ENCODE data around the gene PARPBP.

Gene PARPBP

GRCh38 chr12:102171951-102172350 lies 52.0 kb downstream of the PARPBP start:
- Histone ChIP-seq H3K4me1 (ENCODE audit: insufficient read depth, low read length, severe bottlenecking) (no peaks in the 10 kb centered on the region), H3K27me3 (ENCODE audit: insufficient read depth, low read length) (no peaks in the 10 kb centered on the region), H3K4me3 (ENCODE audit: low read depth, low read length, poor library complexity, severe bottlenecking) (no peak overlapping the region), H3K9me3 (ENCODE audit: low read length) (no peaks in the 10 kb centered on the region), H3K36me3 (ENCODE audit: insufficient read depth, low read length) (peaks cover 6% of the 10 kb centered on the region; the same call in 1 of the 2 replicates), H4K20me1 (ENCODE audit: insufficient read depth, low read length) (no peaks in the 10 kb centered on the region), H3K9me2 (ENCODE audit: low read depth, low read length) (no peaks in the 10 kb centered on the region), H3K4me2 (ENCODE audit: low read length) (no peak overlapping the region), H3K27ac (ENCODE audit: low read depth, low read length, poor library complexity, severe bottlenecking) (no peak overlapping the region), H2AFZ (ENCODE audit: low read length) (no peak overlapping the region), H3K79me2 (ENCODE audit: insufficient read depth, low read length) (no peaks in the 10 kb centered on the region), H3K9ac (ENCODE audit: low read length) (no peak overlapping the region), H3F3A (ENCODE audit: insufficient read depth, low read length) (no peaks in the 10 kb centered on the region)
- TF ChIP-seq EZH2 (IDR thresholded peaks at IDR 0.05; ENCODE audit: borderline replicate concordance, low read length) (no peak), CTCF (IDR thresholded peaks at IDR 0.05; ENCODE audit: low read length) (no peak)

DNA sequence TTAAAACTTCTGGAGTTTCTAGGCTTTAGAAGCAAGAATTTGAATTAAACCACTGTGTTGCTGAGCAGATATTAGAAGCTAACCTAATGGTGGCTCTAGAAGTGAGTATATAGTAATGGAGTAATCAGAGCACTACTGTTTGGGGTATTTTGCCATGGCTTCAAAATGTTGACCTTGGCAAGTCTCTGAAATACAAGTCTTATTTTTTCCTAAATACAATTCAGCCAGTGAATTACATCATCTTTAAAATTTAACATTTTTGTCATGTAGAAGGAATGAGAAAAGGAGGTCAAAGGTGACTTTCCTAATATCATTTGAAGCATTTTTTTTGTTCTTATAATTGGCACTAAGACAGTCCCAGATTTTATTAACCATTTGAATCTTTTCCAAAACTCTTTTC lies 52.5 kb downstream of the PARPBP start:
- H3K27me3 ChIP-seq (ENCODE audit: insufficient read depth, low read length), result no peaks in the 10 kb centered on the region
- H3K27ac ChIP-seq (ENCODE audit: low read depth, low read length, poor library complexity, severe bottlenecking), result no peak overlapping the region
- no peaks in the 10 kb centered on the region for H3K9me2 ChIP-seq (ENCODE audit: low read depth, low read length)
- H3K79me2 ChIP-seq (ENCODE audit: insufficient read depth, low read length), result no peaks in the 10 kb centered on the region
- H2AFZ ChIP-seq (ENCODE audit: low read length), result no peak overlapping the region
- H3K4me1 ChIP-seq (ENCODE audit: insufficient read depth, low read length, severe bottlenecking), result no peaks in the 10 kb centered on the region
- H3K36me3 ChIP-seq (ENCODE audit: insufficient read depth, low read length), result peaks cover 6% of the 10 kb centered on the region; the same call in 1 of the 2 replicates
- no peaks in the 10 kb centered on the region for H3F3A ChIP-seq (ENCODE audit: insufficient read depth, low read length)
- TF ChIP-seq CTCF (IDR thresholded peaks at IDR 0.05; ENCODE audit: low read length), result no peak
- no peak for TF ChIP-seq EZH2 (IDR thresholded peaks at IDR 0.05; ENCODE audit: borderline replicate concordance, low read length)
- no peaks in the 10 kb centered on the region for H4K20me1 ChIP-seq (ENCODE audit: insufficient read depth, low read length)
- H3K9me3 ChIP-seq (ENCODE audit: low read length), result no peaks in the 10 kb centered on the region
- H3K9ac ChIP-seq (ENCODE audit: low read length), result no peak overlapping the region
- no peak overlapping the region for H3K4me2 ChIP-seq (ENCODE audit: low read length)
- no peak overlapping the region for H3K4me3 ChIP-seq (ENCODE audit: low read depth, low read length, poor library complexity, severe bottlenecking)

GRCh38 chr12:102174117-102174516 lies 54.1 kb downstream of the PARPBP start:
- H3K9me2 ChIP-seq (ENCODE audit: low read depth, low read length), result no peaks in the 10 kb centered on the region
- TF ChIP-seq EZH2 (IDR thresholded peaks at IDR 0.05; ENCODE audit: borderline replicate concordance, low read length), result no peak
- TF ChIP-seq CTCF (IDR thresholded peaks at IDR 0.05; ENCODE audit: low read length), result no peak
- H3K4me1 ChIP-seq (ENCODE audit: insufficient read depth, low read length, severe bottlenecking), result no peaks in the 10 kb centered on the region
- H3K27me3 ChIP-seq (ENCODE audit: insufficient read depth, low read length), result no peaks in the 10 kb centered on the region
- no peaks in the 10 kb centered on the region for H3F3A ChIP-seq (ENCODE audit: insufficient read depth, low read length)
- H3K79me2 ChIP-seq (ENCODE audit: insufficient read depth, low read length), result no peaks in the 10 kb centered on the region
- H3K9ac ChIP-seq (ENCODE audit: low read length), result no peak overlapping the region
- H3K27ac ChIP-seq (ENCODE audit: low read depth, low read length, poor library complexity, severe bottlenecking), result no peak overlapping the region
- H2AFZ ChIP-seq (ENCODE audit: low read length), result no peak overlapping the region
- H4K20me1 ChIP-seq (ENCODE audit: insufficient read depth, low read length), result no peaks in the 10 kb centered on the region
- no peak overlapping the region for H3K4me2 ChIP-seq (ENCODE audit: low read length)
- H3K36me3 ChIP-seq (ENCODE audit: insufficient read depth, low read length), result peaks cover 6% of the 10 kb centered on the region; the same call in 1 of the 2 replicates
- H3K4me3 ChIP-seq (ENCODE audit: low read depth, low read length, poor library complexity, severe bottlenecking), result no peak overlapping the region
- no peaks in the 10 kb centered on the region for H3K9me3 ChIP-seq (ENCODE audit: low read length)
